Endodermal cell (in vitro differentiated cells): ENCODE results near the gene KIF20A. TPM values are rescaled to one million over a fixed set of nuclear protein-coding genes. Genes with fewer than 3 reads are reported as not detected.

Experiments
- DNase-seq: peaks from one replicate; pipeline ENCODE4 v3.0.0-alpha.2; 2017
- H3K27ac ChIP-seq: 2 replicates; pipeline ENCODE4 v1.5.1; 2013; ENCODE audit warnings: mild to moderate bottlenecking, low read depth, low read length, moderate library complexity
- H3K27me3 ChIP-seq: 2 replicates; pipeline ENCODE4 v1.6.1; 2013; ENCODE audit warnings: mild to moderate bottlenecking, low read length, moderate library complexity; ENCODE audit not compliant: insufficient read depth, control insufficient read depth, poor library complexity, severe bottlenecking
- H3K36me3 ChIP-seq: 2 replicates; pipeline ENCODE4 v1.7.0; 2013; ENCODE audit warnings: mild to moderate bottlenecking, low read length, moderate library complexity; ENCODE audit not compliant: control insufficient read depth, insufficient read depth
- H3K4me1 ChIP-seq: one replicate; pipeline ENCODE4 v1.7.0; 2013; ENCODE audit warnings: low read length; ENCODE audit not compliant: control insufficient read depth, insufficient read depth
- H3K4me3 ChIP-seq: 2 replicates; pipeline ENCODE4 v1.5.1; 2013; ENCODE audit warnings: mild to moderate bottlenecking, low read length, moderate library complexity
- H3K9ac ChIP-seq: 2 replicates; pipeline ENCODE4 v1.6.1; 2013; ENCODE audit warnings: mild to moderate bottlenecking, low read length, moderate library complexity; ENCODE audit not compliant: poor library complexity, severe bottlenecking; ENCODE audit errors: extremely low read depth
- H3K9me3 ChIP-seq: 2 replicates; pipeline ENCODE4 v1.6.1; 2013; ENCODE audit warnings: mild to moderate bottlenecking, low read length, moderate library complexity; ENCODE audit not compliant: control insufficient read depth
- H3K27ac Mint-ChIP-seq: 2 replicates; pipeline ENCODE4 v1.8.0; 2020; ENCODE audit warnings: mixed read lengths
- H3K27me3 Mint-ChIP-seq: 2 replicates; pipeline ENCODE4 v1.8.0; 2021; ENCODE audit warnings: mild to moderate bottlenecking, mixed read lengths; ENCODE audit not compliant: insufficient read depth
- H3K36me3 Mint-ChIP-seq: 2 replicates; pipeline ENCODE4 v1.8.0; 2020; ENCODE audit warnings: low read depth, mixed read lengths
- H3K4me1 Mint-ChIP-seq: 2 replicates; pipeline ENCODE4 v1.8.0; 2020; ENCODE audit warnings: mixed read lengths
- H3K4me3 Mint-ChIP-seq: 2 replicates; pipeline ENCODE4 v1.8.0; 2020; ENCODE audit warnings: mild to moderate bottlenecking, moderate library complexity, mixed read lengths
- H3K9me3 Mint-ChIP-seq: 2 replicates; pipeline ENCODE4 v1.8.0; 2020; ENCODE audit warnings: mild to moderate bottlenecking, mixed read lengths
- WGBS, 2 experiments: methylation state at CpG; one replicate each; pipeline versions ENCODE4 v1.1.5 to v1.1.7; 2013; ENCODE audit warnings: missing lambda C conversion rate in 2 of 2, mixed read lengths in 1 of 2; ENCODE audit not compliant: insufficient coverage in 1 of 2, insufficient read length in 1 of 2; 5-methylcytosine and 5-hydroxymethylcytosine counted together
- total RNA-seq, 2 donors: library from RNA; stranded (reverse); fragmentation: NEBNext Ultra II Directional in 1 of 2; extraction: Animal tissue kit (Norgen Biotek cat#: 25700) in 1 of 2; gene quantifications; 2 replicates in 1 of 2; 3 replicates in 1 of 2; pipeline ENCODE4 v1.2.1, GENCODE V29; 2021
- TF ChIP-seq, protein P1 (sequence below): fragments of 200-600 bp; sonication (generic); conservative IDR thresholded peaks from 2 replicates; pipeline ENCODE4 v1.5.0; 2021; ENCODE audit warnings: antibody characterized with exemption, mild to moderate bottlenecking

KIF20A gene
- total RNA-seq, 2 donors from 2014 or later: 58.0 to 74.6 TPM

DNA sequence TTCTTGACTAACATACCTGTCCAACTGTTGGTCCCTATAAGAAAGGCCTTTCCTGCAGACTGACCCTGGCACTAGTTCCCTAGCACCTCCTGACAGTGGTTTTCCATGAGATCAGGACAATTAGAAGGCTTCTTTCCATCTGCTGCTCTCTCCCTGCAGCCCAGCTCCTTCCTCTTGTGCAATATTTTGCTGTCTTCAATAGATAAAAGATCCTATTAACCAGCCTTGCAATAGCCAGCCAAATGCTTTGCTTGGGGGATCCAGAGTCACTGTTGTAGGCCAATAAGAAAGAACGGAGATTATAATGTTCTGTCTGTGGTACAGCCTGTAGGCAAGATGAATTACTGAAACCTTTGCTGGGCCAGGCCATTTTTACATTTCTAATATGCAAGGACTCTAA lies 21.3 kb upstream of the KIF20A start:
- Histone ChIP-seq H3K4me1 (no peaks in the 10 kb centered on the region), H3K9ac (no peak overlapping the region), H3K27me3 (no peaks in the 10 kb centered on the region), H3K36me3 (peaks cover 58% of the 10 kb centered on the region), H3K9me3 (no peaks in the 10 kb centered on the region), H3K4me3 (no peak overlapping the region), H3K27ac (no peak overlapping the region)
- Mint-ChIP-seq H3K36me3 (peaks cover 61% of the 10 kb centered on the region), H3K27ac (no peak overlapping the region), H3K9me3 (no peaks in the 10 kb centered on the region), H3K27me3 (no peaks in the 10 kb centered on the region), H3K4me1 (no peaks in the 10 kb centered on the region), H3K4me3 (no peak overlapping the region)
- TF ChIP-seq, protein P1, sequence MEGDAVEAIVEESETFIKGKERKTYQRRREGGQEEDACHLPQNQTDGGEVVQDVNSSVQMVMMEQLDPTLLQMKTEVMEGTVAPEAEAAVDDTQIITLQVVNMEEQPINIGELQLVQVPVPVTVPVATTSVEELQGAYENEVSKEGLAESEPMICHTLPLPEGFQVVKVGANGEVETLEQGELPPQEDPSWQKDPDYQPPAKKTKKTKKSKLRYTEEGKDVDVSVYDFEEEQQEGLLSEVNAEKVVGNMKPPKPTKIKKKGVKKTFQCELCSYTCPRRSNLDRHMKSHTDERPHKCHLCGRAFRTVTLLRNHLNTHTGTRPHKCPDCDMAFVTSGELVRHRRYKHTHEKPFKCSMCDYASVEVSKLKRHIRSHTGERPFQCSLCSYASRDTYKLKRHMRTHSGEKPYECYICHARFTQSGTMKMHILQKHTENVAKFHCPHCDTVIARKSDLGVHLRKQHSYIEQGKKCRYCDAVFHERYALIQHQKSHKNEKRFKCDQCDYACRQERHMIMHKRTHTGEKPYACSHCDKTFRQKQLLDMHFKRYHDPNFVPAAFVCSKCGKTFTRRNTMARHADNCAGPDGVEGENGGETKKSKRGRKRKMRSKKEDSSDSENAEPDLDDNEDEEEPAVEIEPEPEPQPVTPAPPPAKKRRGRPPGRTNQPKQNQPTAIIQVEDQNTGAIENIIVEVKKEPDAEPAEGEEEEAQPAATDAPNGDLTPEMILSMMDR: no peak
- no peak for DNase-seq
- WGBS, 2 experiments: 89 to 100% methylated on average over 1 of the region's 1 CpG

GRCh38 chr5:138159666-138160065 lies 19.2 kb upstream of the KIF20A start:
- no peak overlapping the region for H3K9ac ChIP-seq
- no peaks in the 10 kb centered on the region for H3K9me3 ChIP-seq
- no peaks in the 10 kb centered on the region for H3K27me3 ChIP-seq
- H3K36me3 ChIP-seq: peaks cover 78% of the 10 kb centered on the region
- H3K4me1 Mint-ChIP-seq: no peaks in the 10 kb centered on the region
- no peak overlapping the region for H3K27ac ChIP-seq
- TF ChIP-seq, protein P1: no peak
- no peaks in the 10 kb centered on the region for H3K9me3 Mint-ChIP-seq
- H3K27ac Mint-ChIP-seq: no peak overlapping the region
- 90 to 100% methylated on average over 2 to 5 of the region's 5 CpGs for WGBS, 2 experiments
- peaks cover 81% of the 10 kb centered on the region for H3K36me3 Mint-ChIP-seq
- no peaks in the 10 kb centered on the region for H3K4me1 ChIP-seq
- DNase-seq: no peak
- no peak overlapping the region for H3K4me3 ChIP-seq
- H3K4me3 Mint-ChIP-seq: no peak overlapping the region
- H3K27me3 Mint-ChIP-seq: no peaks in the 10 kb centered on the region

DNA sequence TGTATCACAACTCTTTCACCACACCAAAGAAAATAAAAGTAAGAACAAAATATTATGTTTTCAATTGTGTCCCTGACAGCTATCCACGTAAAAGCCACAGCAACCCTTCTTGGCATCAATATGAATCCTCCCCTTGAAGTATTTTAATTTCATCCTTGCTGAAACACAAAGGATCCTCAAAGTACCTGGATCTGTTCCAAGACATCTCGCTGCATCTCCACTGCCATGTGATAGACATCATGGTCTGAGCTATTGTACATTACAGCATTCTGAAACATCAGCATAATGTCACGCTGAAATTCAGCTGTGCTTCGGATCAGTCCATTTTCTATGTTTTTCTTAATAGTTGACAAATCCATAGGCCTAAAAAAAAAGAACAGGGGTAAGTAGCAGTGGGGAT lies 18.2 kb upstream of the KIF20A start:
- Mint-ChIP-seq H3K4me3 (no peak overlapping the region), H3K4me1 (no peaks in the 10 kb centered on the region), H3K27ac (no peak overlapping the region), H3K36me3 (peaks cover 89% of the 10 kb centered on the region), H3K9me3 (no peaks in the 10 kb centered on the region), H3K27me3 (no peaks in the 10 kb centered on the region)
- Histone ChIP-seq H3K4me1 (no peaks in the 10 kb centered on the region), H3K27me3 (no peaks in the 10 kb centered on the region), H3K4me3 (no peak overlapping the region), H3K36me3 (peaks cover 88% of the 10 kb centered on the region), H3K9ac (no peak overlapping the region), H3K27ac (no peak overlapping the region), H3K9me3 (no peaks in the 10 kb centered on the region)
- 92 to 96% methylated on average over 1 to 4 of the region's 4 CpGs for WGBS, 2 experiments
- TF ChIP-seq, protein P1: no peak
- no peak for DNase-seq
